GM12892 (cell line): ENCODE data around the gene PPP1R14C.

ENCODE experiments used
- POLR2A ChIP-seq: IDR thresholded peaks from 2 replicates; pipeline ENCODE4 v1.6.1; 2011; ENCODE audit warnings: low read depth, low read length, control low read depth
- POLR2AphosphoS5 ChIP-seq: IDR thresholded peaks from 2 replicates; pipeline ENCODE4 v1.6.1; 2011; ENCODE audit warnings: low read depth, low read length, control low read depth
- TAF1 ChIP-seq: IDR thresholded peaks from 2 replicates; pipeline ENCODE4 v1.6.1; 2011; ENCODE audit warnings: low read depth, mild to moderate bottlenecking, control low read depth, low read length, borderline replicate concordance

DNA sequence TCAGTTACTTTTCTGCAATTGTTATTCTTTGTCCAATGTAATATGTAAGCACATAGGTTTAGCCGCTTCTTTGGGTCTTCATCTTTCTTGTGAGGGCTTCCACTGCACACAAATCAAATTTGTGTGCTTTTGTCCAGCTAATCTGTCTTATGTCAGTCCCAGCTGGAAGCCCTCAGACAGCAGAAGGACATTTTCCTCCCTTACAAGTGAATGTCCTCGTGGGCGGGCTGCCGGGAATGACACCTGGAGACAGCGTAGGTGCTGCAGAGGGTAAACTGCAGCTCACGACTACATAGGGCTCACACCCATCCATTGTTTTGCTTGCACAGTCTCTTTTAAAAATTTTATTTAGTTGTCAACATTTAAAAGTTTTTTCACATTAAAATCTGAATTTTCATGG lies 24.6 kb upstream of the PPP1R14C start:
- TF ChIP-seq POLR2AphosphoS5 (no peak), TAF1 (no peak), POLR2A (no peak)
